Measurements from ENCODE around the gene UGT1A8.
"Not testable (repeated sequence)": the region's sequence is repeated elsewhere in the genome, so short reads cannot be mapped to it uniquely, and the experiment has no call there.

The UGT1A8 gene

DNA sequence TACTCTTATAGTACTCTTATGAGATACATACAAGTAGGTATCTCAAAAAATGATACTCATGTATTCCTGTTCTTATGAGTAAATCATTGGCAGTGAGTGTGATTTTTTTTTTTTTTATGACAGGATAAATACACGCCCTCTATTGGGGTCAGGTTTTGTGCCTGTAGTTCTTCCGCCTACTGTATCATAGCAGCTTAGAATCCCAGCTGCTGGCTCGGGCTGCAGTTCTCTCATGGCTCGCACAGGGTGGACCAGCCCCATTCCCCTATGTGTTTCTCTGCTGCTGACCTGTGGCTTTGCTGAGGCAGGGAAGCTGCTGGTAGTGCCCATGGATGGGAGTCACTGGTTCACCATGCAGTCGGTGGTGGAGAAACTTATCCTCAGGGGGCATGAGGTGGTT is at the start of gene UGT1A8:
Gene UGT1A8, plus strand, starts transcription at position 158 of the 400 bp plus-strand sequence. Its CDS starts 75 bp downstream, at position 233.
- DNase-seq: not testable (repeated sequence)

- no peak for DNase-seq
Measured at GRCh38 chr2:233571001-233571400, 46.4 kb upstream of the UGT1A8 start.

GRCh38 chr2:233571462-233571861 is 46.0 kb upstream of the UGT1A8 start:
- no peak for DNase-seq

GRCh38 chr2:233572468-233572867 is 45.0 kb upstream of the UGT1A8 start:
- no peak for DNase-seq

- not testable (repeated sequence) for DNase-seq
Measured at GRCh38 chr2:233577341-233577740, 40.1 kb upstream of the UGT1A8 start.

DNA sequence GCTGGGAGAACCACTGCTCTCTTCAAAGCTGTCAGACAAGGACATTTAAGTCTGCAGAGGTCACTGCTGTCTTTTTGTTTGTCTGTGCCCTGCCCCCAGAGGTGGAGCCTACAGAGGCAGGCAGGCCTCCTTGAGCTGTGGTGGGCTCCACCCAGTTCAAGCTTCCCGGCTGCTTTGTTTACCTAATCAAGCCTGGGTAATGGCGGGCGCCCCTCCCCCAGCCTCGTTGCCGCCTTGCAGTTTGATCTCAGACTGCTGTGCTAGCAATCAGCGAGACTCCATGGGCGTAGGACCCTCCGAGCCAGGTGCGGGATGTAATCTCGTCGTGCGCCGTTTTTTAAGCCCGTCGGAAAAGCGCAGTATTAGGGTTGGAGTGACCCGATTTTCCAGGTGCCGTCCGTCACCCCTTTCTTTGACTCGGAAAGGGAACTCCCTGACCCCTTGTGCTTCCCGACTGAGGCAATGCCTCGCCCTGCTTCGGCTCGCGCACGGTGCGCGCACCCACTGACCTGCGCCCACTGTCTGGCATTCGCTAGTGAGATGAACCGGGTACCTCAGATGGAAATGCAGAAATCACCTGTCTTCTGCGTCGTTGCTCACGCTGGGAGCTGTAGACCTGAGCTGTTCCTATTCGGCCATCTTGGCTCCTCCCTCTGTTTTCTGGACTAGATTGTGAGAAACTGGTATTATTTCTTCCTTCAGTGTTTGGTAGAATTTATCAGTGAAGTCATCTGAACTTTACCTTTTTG is 34.0 kb upstream of the UGT1A8 start:
- DNase-seq: not testable (repeated sequence)

- DNase-seq: no peak
Measured at GRCh38 chr2:233584210-233584609, 33.2 kb upstream of the UGT1A8 start.

DNA sequence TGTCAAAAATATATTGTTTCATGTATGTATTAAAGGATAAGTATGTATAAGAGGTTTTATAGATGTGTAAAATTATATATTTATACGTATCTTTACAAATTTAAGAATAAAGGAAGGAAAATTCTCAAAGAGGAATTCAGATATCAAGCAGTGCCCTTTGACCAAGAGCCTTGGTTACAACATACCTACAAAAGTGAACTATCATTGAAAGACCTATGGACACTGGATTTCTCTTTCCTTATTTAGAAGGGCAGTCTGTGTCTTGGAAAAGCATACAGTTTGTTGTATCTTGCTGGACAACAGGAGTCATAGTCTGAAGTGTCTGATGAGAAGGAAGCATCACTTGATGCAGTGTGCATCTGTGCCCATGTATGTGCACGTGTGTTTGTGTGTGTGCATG is 29.0 kb upstream of the UGT1A8 start:
- DNase-seq: no peak

DNA sequence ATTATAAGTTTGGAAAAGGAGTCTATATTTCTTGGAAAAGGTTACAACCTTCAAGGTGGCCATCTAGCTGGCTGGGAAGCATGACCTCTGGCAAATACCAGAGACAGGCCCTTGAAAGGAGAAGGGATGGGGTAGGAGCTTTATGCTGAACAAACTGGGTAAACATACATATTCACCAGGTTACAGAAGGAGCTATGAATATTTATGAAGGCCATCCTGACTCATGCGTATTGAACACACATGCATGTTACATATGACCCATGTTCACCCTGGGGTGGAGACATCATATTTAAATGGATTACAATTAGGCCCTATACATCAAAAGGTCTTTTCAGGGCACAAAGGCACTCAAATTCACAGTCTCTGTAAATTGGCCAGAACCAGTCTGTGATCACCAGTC is 24.7 kb upstream of the UGT1A8 start:
- DNase-seq: not testable (repeated sequence)

DNA sequence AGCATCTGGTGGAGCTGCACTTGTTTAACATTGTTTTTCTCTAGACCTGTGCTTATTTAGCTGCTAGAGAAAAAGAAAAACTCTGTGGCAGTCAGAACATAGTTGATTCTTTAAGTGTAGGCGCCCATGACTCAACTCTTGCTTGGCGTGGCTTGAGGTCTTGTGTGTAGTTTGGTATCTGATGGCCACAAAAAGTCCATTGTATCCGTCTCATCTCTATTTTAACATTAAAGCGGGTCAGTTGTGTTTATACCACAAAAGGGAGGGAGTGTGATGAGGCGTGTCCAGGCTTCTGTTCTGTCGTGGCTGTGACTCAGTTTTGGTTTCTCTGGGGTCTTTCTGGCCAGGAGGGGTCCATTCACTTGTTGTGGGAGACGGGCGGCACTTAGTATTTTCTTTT is 24.2 kb upstream of the UGT1A8 start:
- DNase-seq: no peak

DNA sequence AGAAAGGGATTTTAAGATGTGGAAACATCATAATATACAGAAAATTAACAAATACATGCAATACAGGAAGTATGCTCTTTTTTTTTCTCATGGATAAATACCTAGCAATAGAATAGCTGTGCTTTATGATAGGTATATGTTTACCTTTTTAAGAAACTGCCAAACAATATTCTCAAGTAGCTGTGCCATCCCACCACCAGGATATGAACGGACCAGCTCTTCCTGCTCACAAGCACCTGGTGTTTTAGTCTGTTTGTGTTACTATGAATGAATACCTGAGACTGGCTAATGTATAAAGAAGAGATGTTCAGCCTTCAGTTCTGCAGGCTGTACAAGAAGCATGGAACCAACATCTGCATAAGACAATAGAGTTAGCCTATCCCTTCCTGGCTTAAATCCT is 19.9 kb upstream of the UGT1A8 start:
- DNase-seq: no peak

DNA sequence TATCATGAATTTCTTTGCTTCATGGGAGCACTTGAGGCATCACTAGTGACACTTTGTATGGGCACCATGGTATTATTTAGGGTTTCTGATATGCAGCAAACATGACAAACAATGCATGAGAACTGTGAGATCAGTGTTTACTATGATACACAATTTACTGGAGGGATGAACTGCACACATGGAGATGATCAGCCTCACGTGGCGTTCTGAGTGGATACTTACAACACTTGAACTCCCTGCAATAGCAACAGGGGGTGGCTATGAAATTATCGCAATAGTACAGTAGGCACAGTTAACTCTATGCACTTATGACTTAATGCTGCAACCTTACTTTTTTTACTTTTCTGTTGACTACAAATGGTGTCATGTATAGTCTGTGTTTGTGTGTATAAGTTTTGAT is 18.5 kb upstream of the UGT1A8 start:
- DNase-seq: no peak

GRCh38 chr2:233600386-233600785 is 17.0 kb upstream of the UGT1A8 start:
- DNase-seq: no peak

- no peak for DNase-seq
Measured at GRCh38 chr2:233602076-233602475, 15.4 kb upstream of the UGT1A8 start.

DNA sequence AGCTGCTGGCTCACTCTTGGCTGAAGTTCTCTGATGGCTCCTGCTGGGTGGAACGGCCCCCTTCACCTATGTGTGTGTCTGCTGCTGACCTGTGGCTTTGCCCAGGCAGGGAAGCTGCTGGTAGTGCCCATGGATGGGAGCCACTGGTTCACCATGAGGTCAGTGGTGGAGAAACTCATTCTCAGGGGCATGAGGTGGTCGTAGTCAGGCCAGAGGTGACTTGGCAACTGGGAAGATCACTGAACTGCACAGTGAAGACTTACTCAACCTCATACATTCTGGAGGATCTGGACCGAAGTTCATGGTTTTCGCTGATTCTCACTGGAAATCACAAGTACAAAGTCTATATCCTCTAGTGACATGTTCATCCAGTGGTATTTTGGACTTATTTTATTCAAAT is 13.9 kb upstream of the UGT1A8 start:
- DNase-seq: no peak

GRCh38 chr2:233604826-233605225 is 12.6 kb upstream of the UGT1A8 start:
- DNase-seq: no peak

- DNase-seq: no peak
Measured at GRCh38 chr2:233605680-233606079, 11.8 kb upstream of the UGT1A8 start.

DNA sequence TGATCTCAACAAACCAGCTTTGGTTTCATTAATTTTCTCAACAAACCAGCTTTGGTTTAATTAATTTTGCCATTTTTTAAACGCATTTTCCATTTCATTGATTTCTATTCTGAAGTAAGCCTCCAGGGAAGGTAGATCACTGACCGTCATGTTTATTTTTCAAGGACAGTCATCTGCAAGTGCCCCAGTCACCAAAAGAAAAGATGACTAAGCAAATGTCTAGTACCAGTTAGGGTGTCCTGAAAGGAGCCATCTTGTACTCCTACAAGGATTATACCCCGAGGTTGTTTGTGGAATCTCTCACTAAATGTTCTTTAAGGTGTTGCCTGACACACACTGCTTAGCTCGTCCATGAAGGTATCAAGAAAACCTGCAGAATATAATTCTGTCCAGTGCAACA is 6.1 kb upstream of the UGT1A8 start:
- DNase-seq: no peak

- DNase-seq: no peak
Measured at GRCh38 chr2:233620204-233620603, 2.8 kb downstream of the UGT1A8 start.

GRCh38 chr2:233621863-233622262 is 4.4 kb downstream of the UGT1A8 start:
- DNase-seq: not testable (repeated sequence)

GRCh38 chr2:233627331-233628025 is 10.0 kb downstream of the UGT1A8 start:
- DNase-seq: no peak

GRCh38 chr2:233636306-233636705 is 18.9 kb downstream of the UGT1A8 start, which contains the start of gene UGT1A10:
UGT1A10 (plus strand) TSS chr2:233636448; CDS start chr2:233636523, 75 bp downstream.
- not testable (repeated sequence) for DNase-seq

GRCh38 chr2:233638836-233639235 is 21.4 kb downstream of the UGT1A8 start:
- DNase-seq: no peak

- no peak for DNase-seq
Measured at GRCh38 chr2:233639860-233640259, 22.4 kb downstream of the UGT1A8 start.
